K562 treated with DMSO at 1 percent for 48 hours (cell line): Measurements from ENCODE around the gene BLOC1S3. TPM values are rescaled to one million over a fixed set of nuclear protein-coding genes. Genes with fewer than 3 reads are reported as not detected.

Experiments used
- total RNA-seq: library from RNA; unstranded; fragments of 300-600 nt; gene quantifications from 2 replicates; pipeline ENCODE4 v1.2.3, GENCODE V29; 2022; ENCODE audit warnings: low replicate concordance; ENCODE audit errors: extremely low read depth

The BLOC1S3 gene, protein sequence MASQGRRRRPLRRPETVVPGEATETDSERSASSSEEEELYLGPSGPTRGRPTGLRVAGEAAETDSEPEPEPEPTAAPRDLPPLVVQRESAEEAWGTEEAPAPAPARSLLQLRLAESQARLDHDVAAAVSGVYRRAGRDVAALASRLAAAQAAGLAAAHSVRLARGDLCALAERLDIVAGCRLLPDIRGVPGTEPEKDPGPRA
- not detected in 2 replicates for total RNA-seq

DNA sequence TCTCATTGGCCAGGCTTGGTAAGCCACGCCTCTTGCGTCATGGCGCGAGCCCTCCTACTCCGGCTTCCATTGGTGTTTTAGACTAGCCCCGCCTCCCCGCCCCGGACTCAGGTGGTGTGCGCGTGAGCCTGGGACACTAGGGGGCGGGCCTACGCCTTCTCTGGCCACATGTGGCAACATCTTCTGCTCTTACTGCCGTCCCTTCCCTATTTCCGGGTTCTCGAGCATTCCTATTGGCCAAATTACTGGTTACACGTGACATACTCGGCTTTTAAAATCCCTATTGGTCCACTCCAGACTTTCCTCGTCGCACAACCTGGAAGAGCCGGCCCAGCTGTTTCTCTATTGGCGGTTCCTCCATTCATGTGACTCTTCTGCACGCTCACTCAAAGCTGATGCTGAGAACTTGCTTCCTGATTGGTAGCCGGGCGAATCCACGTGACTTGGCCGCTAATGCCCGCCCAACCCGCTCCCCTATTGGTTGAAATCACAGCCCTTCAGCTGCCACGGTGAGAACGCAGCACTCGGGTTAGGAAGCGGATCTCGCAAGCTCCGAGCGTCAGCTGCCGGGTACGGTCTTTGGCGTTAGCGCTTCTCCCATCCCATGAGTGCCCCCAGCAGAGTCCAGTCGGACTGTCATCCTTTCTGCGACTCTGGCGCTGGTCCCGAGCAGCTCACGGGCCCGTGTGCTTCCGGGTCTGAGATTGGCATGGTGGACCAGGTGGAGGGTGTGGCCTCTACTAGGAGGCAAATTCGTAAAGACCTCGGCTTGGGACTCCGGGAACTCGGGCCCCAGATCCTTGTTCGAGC is at the start of gene BLOC1S3:
BLOC1S3 (plus strand) TSS at position 523 of the 810 bp plus-strand sequence. CDS start 513 bp downstream, outside the sequence.

DNA sequence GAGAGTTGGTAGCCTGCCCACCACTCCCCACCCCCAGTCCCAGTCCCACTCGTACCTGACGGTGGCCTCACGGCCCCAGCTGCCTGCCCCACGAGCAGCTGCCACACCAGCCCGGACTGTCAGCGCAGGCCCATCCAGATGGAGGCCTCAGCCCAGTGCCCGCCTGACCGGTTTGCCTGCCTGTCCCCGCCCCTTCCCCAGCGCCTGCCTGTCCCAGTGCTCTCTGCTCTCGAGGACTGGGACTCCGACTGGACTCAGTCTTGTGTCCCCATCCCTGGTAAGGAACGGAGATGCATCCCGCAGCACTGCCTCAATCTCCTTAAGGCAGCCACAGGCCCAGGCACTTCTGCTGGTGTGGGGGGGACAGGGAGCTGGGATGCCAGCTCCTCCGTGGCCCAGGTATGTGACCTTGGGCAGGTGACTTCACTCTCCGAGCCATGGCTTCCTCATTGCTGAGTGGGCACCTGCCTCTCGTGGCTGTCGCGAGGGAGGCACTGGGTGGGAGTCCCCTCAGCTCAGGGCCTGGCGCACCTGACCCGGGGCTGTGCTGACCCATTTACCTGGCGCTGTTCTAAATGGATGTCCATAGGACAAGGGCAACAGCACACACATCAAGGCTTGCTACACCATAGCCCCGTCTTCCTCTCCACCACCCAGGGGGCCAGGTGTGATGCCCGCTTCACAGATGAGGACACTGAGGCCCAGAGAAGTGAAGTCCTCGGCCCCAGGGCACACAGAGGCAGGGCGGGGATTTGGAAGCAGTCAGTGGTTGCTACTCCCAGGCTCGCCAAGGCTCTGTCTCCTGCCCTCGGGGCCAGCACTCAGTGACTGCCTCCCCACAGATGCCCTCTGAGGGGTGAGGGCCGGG is 17.5 kb upstream of the BLOC1S3 start, which contains the start of gene NKPD1:
NKPD1 (minus strand) TSS at position 113 of the 868 bp plus-strand sequence. CDS start 832 bp downstream, outside the sequence.

DNA sequence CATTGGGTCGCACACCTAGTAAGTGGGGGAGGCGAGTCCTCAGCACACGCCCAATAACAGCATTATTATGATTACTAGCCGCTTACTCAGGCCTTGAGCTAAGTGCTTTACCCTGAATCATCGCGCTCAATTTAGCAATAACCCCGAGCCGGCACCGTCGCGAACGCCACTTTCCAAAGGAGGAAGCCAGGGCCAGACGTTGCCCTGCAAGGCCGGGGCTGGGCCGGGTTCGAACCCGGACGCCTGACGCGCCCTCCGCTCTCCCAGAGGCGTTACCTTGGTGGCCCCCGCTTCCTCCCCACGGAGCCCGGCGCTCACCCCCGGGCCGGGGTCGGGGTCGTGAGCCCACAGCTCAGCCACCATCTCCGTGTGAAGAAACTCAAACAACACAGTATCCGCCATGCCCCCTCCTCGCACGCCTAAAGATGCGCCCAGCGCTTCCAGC is 745 bp upstream of the BLOC1S3 start, which contains the start of gene TRAPPC6A:
TRAPPC6A (minus strand) TSS at position 421 of the 445 bp plus-strand sequence; CDS start at position 402, 19 bp downstream.

Other genes starting within 250 kb of the BLOC1S3 start
- gene APOC4, start 236.5 kb upstream of the BLOC1S3 start, total RNA-seq, result not detected in 2 replicates
- not detected in 2 replicates for gene APOC2, start 232.7 kb upstream of the BLOC1S3 start, total RNA-seq
- gene CLPTM1, start 223.4 kb upstream of the BLOC1S3 start, total RNA-seq, result not detected in 2 replicates
- gene RELB, start 177.3 kb upstream of the BLOC1S3 start, total RNA-seq, result not detected in 2 replicates
- not detected in 2 replicates for gene CLASRP, start 139.7 kb upstream of the BLOC1S3 start, total RNA-seq
- not detected in 2 replicates for gene ZNF296, start 102.3 kb upstream of the BLOC1S3 start, total RNA-seq
- gene GEMIN7, start 99.5 kb upstream of the BLOC1S3 start, total RNA-seq, result not detected in 2 replicates
- not detected in 2 replicates for gene PPP1R37, start 85.6 kb upstream of the BLOC1S3 start, total RNA-seq
- not detected in 2 replicates for gene NKPD1, start 17.8 kb upstream of the BLOC1S3 start, total RNA-seq
- gene TRAPPC6A, start 547 bp upstream of the BLOC1S3 start, total RNA-seq, result not detected in 2 replicates
- not detected in 2 replicates for gene EXOC3L2, start 66.6 kb downstream of the BLOC1S3 start, total RNA-seq
- gene MARK4, start 72.5 kb downstream of the BLOC1S3 start, total RNA-seq, result not detected in 2 replicates
- not detected in 2 replicates for gene CKM, start 144.1 kb downstream of the BLOC1S3 start, total RNA-seq
- gene KLC3, start 162.0 kb downstream of the BLOC1S3 start, total RNA-seq, result not detected in 2 replicates
- gene ERCC2, start 191.8 kb downstream of the BLOC1S3 start, total RNA-seq, result not detected in 2 replicates
- gene PPP1R13L, start 226.3 kb downstream of the BLOC1S3 start, total RNA-seq, result not detected in 2 replicates
- gene POLR1G, start 227.9 kb downstream of the BLOC1S3 start, total RNA-seq, result not detected in 2 replicates
- not detected in 2 replicates for gene ERCC1, start 245.1 kb downstream of the BLOC1S3 start, total RNA-seq